HG03108 (cell line): ENCODE measurements around the gene ARHGAP28.

Experiments used
- ATAC-seq: cut with Tn5 transposase; IDR thresholded peaks from one replicate; pipeline ENCODE4 v1.9.1; 2021; ENCODE audit warnings: moderate library complexity; ENCODE audit not compliant: unreplicated experiment

Gene ARHGAP28

GRCh38 chr18:6859676-6860422 lies 130.3 kb downstream of the ARHGAP28 start:
- no peak for ATAC-seq

DNA sequence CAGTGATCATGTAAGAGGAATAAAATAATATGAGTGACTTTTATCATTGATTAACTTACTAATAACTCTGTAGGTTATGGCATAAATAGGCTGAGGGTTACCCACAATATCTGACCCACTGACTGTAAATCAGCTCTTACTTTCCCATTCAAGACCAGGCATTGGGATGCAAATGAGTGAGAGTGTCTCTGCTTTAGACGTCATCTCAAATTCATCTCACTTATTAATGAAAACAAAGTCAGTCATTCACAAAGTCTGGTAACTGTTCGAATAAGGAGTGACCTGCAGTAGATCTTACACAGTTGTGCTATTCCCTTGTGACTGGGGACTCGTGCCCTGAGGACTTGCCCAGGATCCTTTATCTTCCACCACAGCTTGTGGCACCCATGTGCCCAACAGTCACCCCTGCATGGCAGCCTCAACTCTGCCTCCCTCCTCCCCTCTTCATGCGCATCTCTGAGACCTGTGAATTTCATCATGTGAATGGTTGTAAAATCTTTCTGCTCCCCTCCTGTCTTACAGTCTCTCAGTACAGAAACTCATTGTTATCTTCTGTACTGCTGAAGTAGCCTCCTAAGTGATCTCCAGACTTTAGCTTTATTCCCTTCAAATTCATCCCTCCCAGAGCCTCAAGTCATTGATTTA lies 131.4 kb downstream of the ARHGAP28 start:
- no peak for ATAC-seq

DNA sequence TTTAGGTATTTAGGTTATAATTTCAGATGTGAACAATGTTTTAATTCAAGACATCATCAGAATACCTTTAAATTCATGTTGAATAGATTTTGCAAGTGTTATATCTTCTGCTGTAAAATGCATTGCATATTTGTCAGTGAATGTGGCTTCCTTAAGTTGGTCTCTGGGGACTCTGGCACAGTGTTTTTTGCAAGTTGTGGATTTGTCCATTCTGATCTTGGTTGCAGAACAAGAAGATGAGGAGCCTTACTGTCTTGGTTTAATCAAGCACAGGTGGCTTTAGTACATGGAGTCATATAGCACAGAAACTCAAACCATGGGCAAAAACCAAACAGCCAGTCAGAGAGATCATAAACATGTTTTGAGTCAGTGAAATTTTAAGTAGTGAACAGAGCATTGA lies 135.7 kb downstream of the ARHGAP28 start:
- ATAC-seq: no peak

GRCh38 chr18:6866552-6867085 lies 137.1 kb downstream of the ARHGAP28 start:
- ATAC-seq: no peak

- no peak for ATAC-seq
These were observed 138.5 kb downstream of the ARHGAP28 start for GRCh38 chr18:6868033-6868432.

GRCh38 chr18:6871566-6871965 lies 142.1 kb downstream of the ARHGAP28 start:
- ATAC-seq: no peak

- ATAC-seq: no peak
These were observed 143.7 kb downstream of the ARHGAP28 start for GRCh38 chr18:6873040-6873751.

DNA sequence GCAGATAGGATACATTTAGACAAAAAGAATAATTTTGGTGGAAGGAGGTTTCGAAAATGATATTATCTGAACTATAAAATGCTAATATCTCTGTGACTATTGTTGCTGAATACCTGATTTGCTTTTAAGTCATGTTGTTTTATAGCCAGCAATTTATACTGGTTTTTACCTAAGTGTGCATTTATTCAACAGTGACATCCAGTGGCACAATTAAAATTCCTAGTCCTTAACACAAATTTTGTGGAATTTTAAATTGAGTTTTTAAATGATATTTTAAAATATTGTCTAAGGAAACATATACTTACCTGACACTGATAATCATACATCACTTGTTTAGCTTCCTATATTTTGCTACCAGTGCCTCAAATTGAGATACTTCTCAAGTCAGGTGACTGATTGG lies 144.8 kb downstream of the ARHGAP28 start:
- ATAC-seq: no peak

- ATAC-seq: no peak
These were observed 146.2 kb downstream of the ARHGAP28 start for GRCh38 chr18:6875749-6876148.

DNA sequence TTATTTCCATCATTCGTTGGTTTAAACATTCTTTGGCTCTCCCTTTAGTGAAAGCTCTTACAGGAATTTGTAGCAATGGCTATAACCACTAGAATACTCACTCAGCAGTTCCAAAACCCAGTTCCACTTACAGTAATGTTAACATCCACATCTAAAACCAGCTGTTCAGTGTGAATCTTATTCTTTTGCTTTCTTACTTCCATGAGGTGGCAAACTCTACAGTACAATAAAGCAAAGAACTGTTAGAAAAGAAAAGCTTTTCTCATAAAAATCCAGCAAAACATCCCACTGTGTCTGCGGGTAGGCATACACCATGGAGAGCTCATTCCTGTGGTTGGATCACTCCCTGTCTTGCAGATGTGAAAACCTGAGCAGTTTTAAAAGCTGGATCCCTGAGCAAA lies 147.1 kb downstream of the ARHGAP28 start:
- ATAC-seq: no peak

DNA sequence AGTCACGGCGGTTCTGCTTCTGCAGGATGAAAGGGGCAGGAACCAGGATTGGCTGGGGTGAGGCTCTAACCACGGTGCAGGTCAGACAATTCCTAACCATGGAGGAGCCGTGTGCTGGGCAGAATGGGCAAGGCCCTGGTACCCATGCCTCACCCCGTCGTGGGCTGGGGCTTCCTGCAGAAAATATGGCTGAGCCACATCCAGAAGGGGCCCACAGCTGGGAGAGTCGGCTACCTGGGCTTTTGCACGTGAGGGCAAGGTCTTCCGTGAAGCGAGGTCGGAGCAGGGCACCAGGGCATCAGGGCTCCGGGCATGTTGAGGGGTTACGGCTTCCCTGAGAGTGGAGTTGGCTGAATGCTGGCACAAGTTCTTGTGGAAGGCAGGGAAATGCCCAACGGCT lies 147.8 kb downstream of the ARHGAP28 start:
- no peak for ATAC-seq

- no peak for ATAC-seq
These were observed 149.2 kb downstream of the ARHGAP28 start for GRCh38 chr18:6878556-6879297.

DNA sequence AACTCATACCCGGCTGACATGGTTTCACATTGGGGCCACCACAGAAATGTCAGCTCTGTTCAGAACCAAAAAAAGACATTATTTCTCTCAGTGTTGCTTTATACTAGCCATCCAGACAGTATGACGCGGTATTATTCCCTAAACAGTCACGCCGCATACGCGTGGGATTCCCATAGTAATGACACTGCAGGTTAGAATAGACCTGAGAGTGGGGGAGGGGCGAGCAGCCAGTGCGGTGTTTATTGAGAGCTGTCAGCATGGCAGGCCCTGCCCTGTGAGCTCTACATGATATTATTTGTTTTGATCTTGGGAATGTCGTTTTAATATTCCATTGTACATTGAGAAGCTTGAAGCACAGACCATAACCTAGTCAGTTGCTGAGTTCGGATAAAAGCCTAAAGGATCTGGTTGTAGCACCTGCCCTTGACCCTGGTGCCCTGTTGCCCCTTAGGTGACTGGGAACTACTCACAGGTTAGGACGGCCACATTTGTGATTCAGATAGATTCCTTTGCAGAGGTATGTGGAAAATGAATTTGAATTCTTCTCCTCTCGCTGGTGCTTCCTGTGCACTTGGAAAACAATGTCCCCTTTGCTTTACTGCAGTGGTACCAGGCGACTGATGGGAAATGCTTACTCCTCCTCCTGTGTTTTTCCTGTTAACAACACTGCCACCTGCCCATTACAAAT lies 150.1 kb downstream of the ARHGAP28 start:
- ATAC-seq: no peak

- ATAC-seq: no peak
These were observed 151.7 kb downstream of the ARHGAP28 start for GRCh38 chr18:6881034-6881820.

DNA sequence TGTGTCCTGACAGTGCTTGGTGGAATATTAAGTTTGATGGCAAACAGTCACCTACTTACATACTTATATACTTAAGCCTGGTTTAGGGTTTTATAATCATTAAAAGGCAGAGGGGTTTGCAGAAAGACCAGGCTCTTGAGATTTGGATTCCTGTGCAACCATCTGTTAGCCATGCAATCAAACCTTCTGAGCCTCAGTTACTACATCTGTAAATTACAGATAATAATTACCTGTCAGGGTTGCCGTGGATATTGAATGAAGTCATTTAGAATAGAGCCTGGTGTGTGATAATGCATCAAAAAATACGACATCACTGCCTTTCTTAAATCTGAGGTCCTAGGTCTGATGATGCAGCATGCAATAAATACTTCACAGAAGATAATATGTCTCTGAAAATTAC lies 152.9 kb downstream of the ARHGAP28 start:
- ATAC-seq: no peak

DNA sequence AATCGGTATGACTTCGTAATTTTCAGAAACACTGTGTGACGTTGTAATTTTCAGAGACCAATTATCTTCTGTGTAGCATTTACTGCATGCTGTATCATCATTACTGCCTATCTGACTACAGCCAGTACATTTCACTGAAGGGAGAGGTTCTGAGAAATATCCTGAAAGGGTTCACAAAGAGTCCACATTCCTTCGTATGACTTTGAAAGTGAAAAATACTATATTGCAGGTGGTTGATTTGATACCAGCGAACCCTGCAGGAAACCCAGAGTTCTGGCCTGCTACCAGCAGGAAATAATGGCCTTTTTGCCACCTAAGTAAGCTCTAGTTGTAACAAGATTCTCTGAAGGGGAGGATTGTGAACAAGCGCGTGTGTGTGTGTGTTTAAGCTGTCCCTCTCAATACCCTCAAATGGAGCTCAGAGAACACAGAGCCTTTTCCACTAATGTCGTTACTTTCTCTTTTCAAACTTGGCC lies 155.5 kb downstream of the ARHGAP28 start:
- ATAC-seq: no peak

- no peak for ATAC-seq
These were observed 156.7 kb downstream of the ARHGAP28 start for GRCh38 chr18:6885992-6886796.

- ATAC-seq: no peak
These were observed 157.3 kb downstream of the ARHGAP28 start for GRCh38 chr18:6886797-6887330.
